Measurements from ENCODE around the gene CACNA1H.
"Not testable (repeated sequence)": the region's sequence is repeated elsewhere in the genome, so short reads cannot be mapped to it uniquely, and the experiment has no call there.

The CACNA1H gene

DNA sequence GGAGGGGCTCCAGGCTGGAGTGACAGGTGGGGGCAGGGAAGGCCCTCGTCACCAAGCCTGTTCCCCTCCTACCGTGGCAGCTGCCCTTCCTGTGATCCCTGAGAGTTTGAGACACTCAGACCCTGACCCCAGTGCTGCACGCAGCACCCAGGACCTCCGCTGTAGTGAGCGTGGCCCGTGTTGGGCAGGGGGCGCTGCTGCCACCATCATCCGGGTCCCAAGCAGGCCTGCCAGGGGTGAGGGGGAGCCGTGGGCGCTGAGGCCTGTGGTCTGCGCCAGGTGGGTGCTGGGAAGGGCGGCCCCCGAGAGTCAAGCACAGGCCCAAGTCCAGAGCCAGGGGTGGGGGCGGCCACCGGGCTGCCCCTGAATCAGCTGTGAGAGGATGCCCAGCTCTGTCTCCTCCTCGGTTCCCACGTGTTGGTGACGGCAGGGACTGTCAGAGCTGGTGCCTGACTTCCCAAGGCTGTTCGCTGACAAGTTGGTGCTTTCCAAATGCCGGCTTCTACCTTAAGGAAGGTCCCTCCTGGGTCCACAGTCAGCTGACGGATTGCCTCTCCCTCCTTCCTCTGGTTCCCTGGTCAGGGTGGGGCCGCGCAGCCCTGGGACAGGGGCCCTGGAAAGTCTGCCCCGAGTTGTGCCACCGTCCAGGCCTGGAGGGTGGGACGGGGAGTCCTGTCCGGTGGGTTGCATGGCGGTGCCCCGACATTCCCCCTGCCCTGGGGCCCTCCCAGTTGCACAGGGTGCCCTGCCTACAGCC is 41.1 kb downstream of the CACNA1H start:
- TF ChIP-seq FOXA1 (IDR thresholded peaks at IDR 0.05) (no peak), PKNOX1 (IDR thresholded peaks at IDR 0.05) (peak; percentile 44; the same call in 1 of the 2 replicates), CTBP1 (IDR thresholded peaks at IDR 0.05; ENCODE audit: borderline replicate concordance) (no peak), TARDBP (IDR thresholded peaks at IDR 0.05) (no peak)
- ChIA-PET CTCF (interaction anchor here (0.6 to 1.0 kb wide), 4 partner anchors 18 to 409 kb away, joined by 3 to 6 read pairs (median 4); no protein-coding TSS in a partner anchor), POLR2A (no interaction called here)
- no peak for DNase-seq (ENCODE audit: extremely low spot score)

DNA sequence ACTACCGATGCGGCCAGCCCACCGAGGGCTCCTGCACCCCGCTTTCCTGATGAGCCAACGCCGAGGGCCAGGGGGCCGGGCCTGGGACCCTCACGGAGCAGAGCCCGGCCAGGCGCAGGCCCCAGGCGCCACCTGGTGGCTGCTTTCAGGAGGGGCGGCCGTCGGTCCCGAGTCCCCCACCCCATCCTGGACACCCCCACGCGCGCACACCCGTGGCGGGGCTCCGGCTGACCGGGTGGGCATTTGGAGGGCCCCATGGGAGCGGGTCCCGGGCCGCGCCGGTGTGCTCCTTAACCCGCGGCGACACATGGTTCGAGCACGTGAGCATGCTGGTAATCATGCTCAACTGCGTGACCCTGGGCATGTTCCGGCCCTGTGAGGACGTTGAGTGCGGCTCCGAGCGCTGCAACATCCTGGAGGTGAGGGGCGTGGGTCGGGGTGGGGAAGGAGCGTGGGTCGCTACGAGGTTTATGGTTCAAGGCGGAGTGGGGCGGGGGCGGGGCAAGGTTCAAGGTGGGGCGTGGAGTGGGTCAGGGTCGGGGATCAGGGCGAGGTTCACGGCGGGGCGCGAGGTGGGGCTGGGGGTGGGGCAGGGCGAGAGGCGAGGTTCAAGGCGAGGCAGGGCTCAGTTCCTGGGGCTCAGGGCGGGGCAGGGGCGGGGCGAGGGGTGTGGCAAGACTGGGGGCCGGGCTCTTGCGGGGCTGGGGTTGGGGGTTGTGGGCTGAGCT is 41.9 kb downstream of the CACNA1H start:
- peak; percentile 66 for DNase-seq (ENCODE audit: extremely low spot score)
- POLR2A ChIA-PET, result no interaction called here
- TF ChIP-seq SUZ12 (IDR thresholded peaks at IDR 0.05), result no peak
- no peak for TF ChIP-seq L3MBTL2 (conservative IDR thresholded peaks at IDR 0.05)
- no peak for TF ChIP-seq HDGF (IDR thresholded peaks at IDR 0.05; ENCODE audit: borderline replicate concordance)
- no peak for TF ChIP-seq CTBP1 (IDR thresholded peaks at IDR 0.05; ENCODE audit: borderline replicate concordance)
- no peak for TF ChIP-seq FOXA1 (IDR thresholded peaks at IDR 0.05)
- TF ChIP-seq PKNOX1 (IDR thresholded peaks at IDR 0.05), result no peak
- no peak for TF ChIP-seq FOXK2 (IDR thresholded peaks at IDR 0.05)
- no peak for TF ChIP-seq ZNF384 (IDR thresholded peaks at IDR 0.05)
- CTCF ChIA-PET, result interaction anchor here (0.6 to 1.0 kb wide), 3 partner anchors 17 to 410 kb away, joined by 3 to 6 read pairs (median 4); no protein-coding TSS in a partner anchor

GRCh38 chr16:1195393-1195666 is 42.4 kb downstream of the CACNA1H start:
- POLR2A ChIA-PET, result no interaction called here
- DNase-seq (ENCODE audit: extremely low spot score), result no peak
- TF ChIP-seq ARNT (IDR thresholded peaks at IDR 0.05) (no peak), FOXA1 (IDR thresholded peaks at IDR 0.05) (no peak), SUZ12 (IDR thresholded peaks at IDR 0.05) (no peak), NFRKB (IDR thresholded peaks at IDR 0.05) (no peak), ZNF384 (IDR thresholded peaks at IDR 0.05) (no peak), FOXK2 (IDR thresholded peaks at IDR 0.05) (no peak), SP1 (IDR thresholded peaks at IDR 0.05) (no peak), BHLHE40 (IDR thresholded peaks at IDR 0.05; ENCODE audit: borderline replicate concordance) (no peak)
- CTCF ChIA-PET, result no interaction called here

DNA sequence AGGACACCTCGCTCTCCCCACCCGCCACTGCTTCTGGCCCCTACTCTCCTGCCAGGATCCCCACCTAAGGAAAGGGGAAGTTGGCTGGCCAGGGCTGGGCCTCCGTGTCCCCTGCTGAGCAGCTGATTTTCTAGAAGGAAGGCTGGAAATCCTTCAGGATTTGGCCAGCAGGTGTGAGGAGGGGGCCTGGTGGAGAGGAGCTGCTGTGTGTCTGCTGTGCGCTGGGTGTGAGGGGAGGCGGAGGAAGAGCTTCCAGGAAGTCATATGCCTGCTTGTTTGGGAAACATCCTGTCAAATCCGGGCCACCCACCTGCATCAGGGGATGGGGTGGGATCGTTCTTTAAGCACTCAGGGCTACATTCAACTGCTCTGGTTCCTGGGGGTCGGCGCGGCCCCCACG is 43.6 kb downstream of the CACNA1H start:
- POLR2A ChIA-PET, result no interaction called here
- CTCF ChIA-PET, result no interaction called here
- no peak for DNase-seq (ENCODE audit: extremely low spot score)

DNA sequence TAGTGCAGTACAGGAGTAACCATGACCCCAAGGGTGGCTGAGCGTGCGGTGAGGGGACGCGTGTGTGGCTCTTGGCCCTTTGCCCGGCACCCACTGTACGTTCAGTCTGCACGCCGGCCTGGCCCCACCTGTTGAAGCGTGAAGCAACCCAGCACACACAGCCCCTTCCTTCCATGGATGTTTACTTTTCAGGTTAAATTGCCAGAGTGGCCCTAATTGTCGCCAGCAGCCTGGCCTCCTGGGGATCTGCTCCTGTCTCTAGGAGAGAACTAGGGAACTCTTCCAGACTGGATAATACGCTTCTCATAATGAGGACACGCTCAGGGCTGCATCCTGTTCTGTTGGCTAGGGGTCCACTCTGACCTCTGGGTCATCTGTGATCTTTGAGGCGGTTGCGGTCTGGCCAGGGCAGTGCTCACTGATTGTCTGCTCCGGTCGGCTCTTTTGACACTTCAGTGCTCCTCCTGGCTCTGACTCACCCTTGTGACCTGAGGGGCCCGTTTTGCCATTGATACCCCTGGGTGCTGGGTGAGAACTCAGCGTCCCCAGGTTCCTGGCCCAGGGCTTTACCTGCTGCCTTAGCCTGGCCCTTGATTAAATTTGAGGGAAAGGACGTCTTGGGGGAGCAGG is 44.4 kb downstream of the CACNA1H start:
- POLR2A ChIA-PET, result no interaction called here
- DNase-seq (ENCODE audit: extremely low spot score), result no peak

More for the DNA sequence above, 43.6 kb downstream of the CACNA1H start:
- TF ChIP-seq FOXA1 (IDR thresholded peaks at IDR 0.05) (no peak), ZNF384 (IDR thresholded peaks at IDR 0.05) (no peak), SUZ12 (IDR thresholded peaks at IDR 0.05) (no peak), ARNT (IDR thresholded peaks at IDR 0.05) (no peak), PKNOX1 (IDR thresholded peaks at IDR 0.05) (no peak), SP1 (IDR thresholded peaks at IDR 0.05) (no peak), BHLHE40 (IDR thresholded peaks at IDR 0.05; ENCODE audit: borderline replicate concordance) (no peak), FOXM1 (IDR thresholded peaks at IDR 0.05; ENCODE audit: borderline replicate concordance) (no peak), NFRKB (IDR thresholded peaks at IDR 0.05) (no peak)

DNA sequence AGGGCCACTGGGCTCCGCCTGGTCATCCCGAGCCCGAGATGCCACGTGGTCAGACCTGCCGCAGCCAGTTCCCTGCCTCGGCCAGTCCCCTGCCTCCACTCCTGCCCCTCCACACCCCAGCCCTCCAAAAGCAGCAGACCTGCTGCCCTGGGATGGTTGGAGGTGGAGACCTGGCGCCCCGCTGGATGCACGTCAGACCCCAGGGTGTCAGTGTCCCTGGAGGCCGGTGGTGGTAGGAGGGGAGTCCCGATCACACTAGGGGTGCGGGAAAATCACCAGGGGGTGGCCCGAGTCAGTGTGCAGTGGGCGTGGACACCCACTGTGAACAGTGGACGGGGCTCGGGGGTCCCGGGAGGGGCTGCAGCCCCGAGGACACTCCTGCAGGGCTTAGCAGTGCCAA is 45.3 kb downstream of the CACNA1H start:
- no peak for TF ChIP-seq LEF1 (IDR thresholded peaks at IDR 0.05; ENCODE audit: borderline replicate concordance)
- no peak for TF ChIP-seq FOXM1 (IDR thresholded peaks at IDR 0.05; ENCODE audit: borderline replicate concordance)
- no peak for TF ChIP-seq TARDBP (IDR thresholded peaks at IDR 0.05)
- no peak for TF ChIP-seq ZNF384 (IDR thresholded peaks at IDR 0.05)
- TF ChIP-seq BHLHE40 (IDR thresholded peaks at IDR 0.05; ENCODE audit: borderline replicate concordance), result no peak
- TF ChIP-seq ELF4 (IDR thresholded peaks at IDR 0.05), result no peak
- TF ChIP-seq HDGF (IDR thresholded peaks at IDR 0.05; ENCODE audit: borderline replicate concordance), result no peak
- TF ChIP-seq NFRKB (IDR thresholded peaks at IDR 0.05), result no peak
- TF ChIP-seq PKNOX1 (IDR thresholded peaks at IDR 0.05), result no peak
- ChIA-PET CTCF (no interaction called here), POLR2A (no interaction called here)
- no peak for DNase-seq (ENCODE audit: extremely low spot score)

More for the DNA sequence above, 44.4 kb downstream of the CACNA1H start:
- CTCF ChIA-PET, result no interaction called here
- no peak for TF ChIP-seq FOXK2 (IDR thresholded peaks at IDR 0.05)
- no peak for TF ChIP-seq FOXM1 (IDR thresholded peaks at IDR 0.05; ENCODE audit: borderline replicate concordance)
- TF ChIP-seq L3MBTL2 (conservative IDR thresholded peaks at IDR 0.05), result no peak
- no peak for TF ChIP-seq ZNF384 (IDR thresholded peaks at IDR 0.05)
- TF ChIP-seq SP1 (IDR thresholded peaks at IDR 0.05), result no peak
- no peak for TF ChIP-seq ARNT (IDR thresholded peaks at IDR 0.05)
- TF ChIP-seq BHLHE40 (IDR thresholded peaks at IDR 0.05; ENCODE audit: borderline replicate concordance), result no peak
- TF ChIP-seq CTBP1 (IDR thresholded peaks at IDR 0.05; ENCODE audit: borderline replicate concordance), result no peak
- no peak for TF ChIP-seq SUZ12 (IDR thresholded peaks at IDR 0.05)

- CTCF ChIA-PET, result not testable (repeated sequence)
Observed at GRCh38 chr16:1198671-1199346, 45.9 kb downstream of the CACNA1H start.

More at GRCh38 chr16:1198671-1199346, 45.9 kb downstream of the CACNA1H start:
- peak; percentile 33 for DNase-seq (ENCODE audit: extremely low spot score)
- POLR2A ChIA-PET, result not testable (repeated sequence)
